Liver (tissue), 9 donors: ENCODE measurements around the gene FOXO6. TPM values are rescaled to one million over a fixed set of nuclear protein-coding genes. Genes with fewer than 3 reads are reported as not detected.

ENCODE experiments used
- DNase-seq: peaks from one replicate; pipeline ENCODE4 v3.0.0-alpha.2; 2017; ENCODE audit warnings: low spot score
- H3K27ac ChIP-seq, 2 donors: one replicate each; pipeline ENCODE4 v1.7.0; 2013; ENCODE audit warnings: inconsistent platforms in 2 of 2, low read length in 2 of 2, control low read depth in 1 of 2, low read depth in 1 of 2, mild to moderate bottlenecking in 1 of 2
- H3K27me3 ChIP-seq, 4 donors: one replicate each; pipeline versions ENCODE4 v1.6.1 to v1.7.0; 2013; ENCODE audit warnings: low read length in 3 of 4, inconsistent platforms in 1 of 4, mild to moderate bottlenecking in 1 of 4, moderate library complexity in 1 of 4; ENCODE audit not compliant: control insufficient read depth in 4 of 4, insufficient read depth in 4 of 4
- H3K36me3 ChIP-seq, 4 donors: one replicate each; pipeline versions ENCODE4 v1.6.1 to v1.7.0; 2013; ENCODE audit warnings: low read length in 3 of 4, mild to moderate bottlenecking in 3 of 4, low read depth in 1 of 4, moderate library complexity in 1 of 4; ENCODE audit not compliant: control insufficient read depth in 4 of 4, insufficient read depth in 3 of 4
- H3K4me1 ChIP-seq, 4 donors: one replicate each; pipeline versions ENCODE4 v1.6.1 to v1.7.0; 2013; ENCODE audit warnings: low read length in 3 of 4, mild to moderate bottlenecking in 3 of 4, moderate library complexity in 1 of 4; ENCODE audit not compliant: control insufficient read depth in 4 of 4, insufficient read depth in 4 of 4
- H3K4me3 ChIP-seq, 3 donors: one replicate each; pipeline versions ENCODE4 v1.6.1 to v1.7.0; 2013; ENCODE audit warnings: low read length in 3 of 3, control low read depth in 1 of 3, low read depth in 1 of 3, mild to moderate bottlenecking in 1 of 3
- H3K9ac ChIP-seq, 2 donors: one replicate each; pipeline ENCODE4 v1.7.0; 2013; ENCODE audit warnings: low read length in 2 of 2, mild to moderate bottlenecking in 2 of 2, moderate library complexity in 2 of 2, control low read depth in 1 of 2, low read depth in 1 of 2
- H3K9me3 ChIP-seq, 4 donors: one replicate each; pipeline versions ENCODE4 v1.6.1 to v1.7.0; 2013; ENCODE audit warnings: low read length in 3 of 4; ENCODE audit not compliant: control insufficient read depth in 4 of 4
- ATF3 ChIP-seq: IDR thresholded peaks from 2 replicates; pipeline ENCODE4 v1.6.1; 2016; ENCODE audit warnings: antibody characterized with exemption
- CTCF ChIP-seq: fragments of 150-350 bp; IDR thresholded peaks from 2 replicates; pipeline ENCODE4 v1.5.1; 2017; ENCODE audit warnings: improper control_type of control experiment, low read depth, low read length; ENCODE audit not compliant: missing input control
- EGR1 ChIP-seq, 2 donors: IDR thresholded peaks; 2 replicates each; pipeline ENCODE4 v1.6.1; 2016 to 2018; ENCODE audit warnings: antibody characterized with exemption in 2 of 2, low read depth in 2 of 2
- FOXA1 ChIP-seq: IDR thresholded peaks from 2 replicates; pipeline ENCODE4 v1.6.1; 2016; ENCODE audit warnings: antibody characterized with exemption
- FOXA2 ChIP-seq: IDR thresholded peaks from 2 replicates; pipeline ENCODE4 v1.6.1; 2016; ENCODE audit warnings: antibody characterized with exemption
- GABPA ChIP-seq, 2 donors: IDR thresholded peaks in 1 of 2; conservative IDR thresholded peaks in 1 of 2; 2 replicates each; pipeline ENCODE4 v1.6.1; 2016; ENCODE audit warnings: antibody characterized with exemption in 2 of 2, mild to moderate bottlenecking in 1 of 2, moderate library complexity in 1 of 2
- HNF4A ChIP-seq, 2 donors: conservative IDR thresholded peaks; 2 replicates each; pipeline ENCODE4 v1.6.1; 2016; ENCODE audit warnings: antibody characterized with exemption in 2 of 2, mild to moderate bottlenecking in 2 of 2
- HNF4G ChIP-seq: IDR thresholded peaks from 2 replicates; pipeline ENCODE4 v1.6.1; 2016; ENCODE audit warnings: antibody characterized with exemption
- JUND ChIP-seq, 2 donors: IDR thresholded peaks; 2 replicates each; pipeline ENCODE4 v1.6.1; 2016; ENCODE audit warnings: antibody characterized with exemption in 2 of 2
- MAX ChIP-seq: IDR thresholded peaks from 2 replicates; pipeline ENCODE4 v1.6.1; 2016; ENCODE audit warnings: antibody characterized with exemption
- NR2F2 ChIP-seq: IDR thresholded peaks from 2 replicates; pipeline ENCODE4 v1.6.1; 2016; ENCODE audit warnings: antibody characterized with exemption
- RAD21 ChIP-seq, 2 donors: IDR thresholded peaks; 2 replicates each; pipeline ENCODE4 v1.6.1; 2016; ENCODE audit warnings: antibody characterized with exemption in 2 of 2, mild to moderate bottlenecking in 2 of 2
- REST ChIP-seq: IDR thresholded peaks from 2 replicates; pipeline ENCODE4 v1.6.1; 2016; ENCODE audit warnings: antibody characterized with exemption, mild to moderate bottlenecking
- RXRA ChIP-seq, 2 donors: IDR thresholded peaks; 2 replicates each; pipeline ENCODE4 v1.6.1; 2017 to 2018; ENCODE audit warnings: antibody characterized with exemption in 2 of 2, mild to moderate bottlenecking in 1 of 2
- SP1 ChIP-seq: IDR thresholded peaks from 2 replicates; pipeline ENCODE4 v1.6.1; 2018; ENCODE audit warnings: antibody characterized with exemption, mild to moderate bottlenecking
- TAF1 ChIP-seq: conservative IDR thresholded peaks from 2 replicates; pipeline ENCODE4 v1.6.1; 2016; ENCODE audit warnings: antibody characterized with exemption, mild to moderate bottlenecking
- YY1 ChIP-seq: IDR thresholded peaks from 2 replicates; pipeline ENCODE4 v1.6.1; 2016; ENCODE audit warnings: antibody characterized with exemption, mild to moderate bottlenecking
- ZBTB33 ChIP-seq: IDR thresholded peaks from 2 replicates; pipeline ENCODE4 v1.6.1; 2016; ENCODE audit warnings: antibody characterized with exemption
- WGBS: extraction: QIAGEN DNeasy Blood & Tissue Kit; methylation state at CpG from one replicate; pipeline ENCODE4 v1.1.7; 2013; 5-methylcytosine and 5-hydroxymethylcytosine counted together
- polyA plus RNA-seq, 2 donors: library from polyadenylated mRNA; stranded (reverse) in 1 of 2; unstranded in 1 of 2; fragments of 200-250 nt in 1 of 2; fragments of >200 nt in 1 of 2; fragmentation: Nextera tagmentation in 1 of 2; extraction: Ambion mirVana in 1 of 2; gene quantifications; one replicate each; pipeline versions ENCODE4 v1.2.1 to v1.2.3, GENCODE V29; 2013 to 2015
- total RNA-seq, 2 donors: library from RNA; depleted of rRNA; stranded (reverse); fragments of >200 nt; gene quantifications; one replicate each; pipeline ENCODE4 v1.2.3, GENCODE V29; 2014
- donor health status: healthy.
- donor health status: healthy.
- donor health status: healthy.
- donor health status: healthy.
- donor health status: healthy.

Gene FOXO6
- total and polyA plus RNA-seq, 4 donors, result 0.02 to 0.09 (median 0.08) TPM; not detected in 1

- H3K9ac ChIP-seq, result no peak overlapping the region
- no peak overlapping the region for H3K27ac ChIP-seq
- 62% methylated on average over 17 of the region's 17 CpGs for WGBS
- DNase-seq, result no peak
- H3K9me3 ChIP-seq, result peaks cover 0 to 3% (median 1%) of the 10 kb centered on the region in 4 donors
- H3K4me1 ChIP-seq, result no peaks in the 10 kb centered on the region
- no peaks in the 10 kb centered on the region for H3K27me3 ChIP-seq
- no peaks in the 10 kb centered on the region for H3K36me3 ChIP-seq
- H3K4me3 ChIP-seq, result no peak overlapping the region
- TF ChIP-seq HNF4A (conservative IDR thresholded peaks at IDR 0.05) (no peak), HNF4G (no peak), RAD21 (IDR thresholded peaks at IDR 0.05) (no peak), TAF1 (no peak), EGR1 (IDR thresholded peaks at IDR 0.05; ENCODE audit: low read depth in 2 of 2) (no peak), ZBTB33 (no peak), YY1 (no peak), REST (no peak), CTCF (no peak), NR2F2 (no peak), MAX (no peak), SP1 (no peak), JUND (IDR thresholded peaks at IDR 0.05) (no peak), GABPA (IDR thresholded peaks at IDR 0.05 in 1 of 2, conservative IDR thresholded peaks at IDR 0.05 in 1 of 2) (no peak), FOXA2 (no peak), ATF3 (no peak), RXRA (IDR thresholded peaks at IDR 0.05) (no peak), FOXA1 (no peak)
Measured at GRCh38 chr1:41330588-41331545, 30.4 kb upstream of the FOXO6 start.
